Measurements from ENCODE around the gene EXOC7.
"Not testable (repeated sequence)": the region's sequence is repeated elsewhere in the genome, so short reads cannot be mapped to it uniquely, and the experiment has no call there.

The EXOC7 gene

GRCh38 chr17:76086384-76086783 lies 17.2 kb downstream of the EXOC7 start:
- DNase-seq (ENCODE audit: low spot score), result no peak

GRCh38 chr17:76085731-76086366 lies 17.7 kb downstream of the EXOC7 start:
- no peak for DNase-seq (ENCODE audit: low spot score)

- no peak for DNase-seq (ENCODE audit: low spot score)
These were observed 18.4 kb downstream of the EXOC7 start for GRCh38 chr17:76085066-76085730.

GRCh38 chr17:76083536-76084182 lies 19.9 kb downstream of the EXOC7 start:
- no peak for DNase-seq (ENCODE audit: low spot score)

- DNase-seq (ENCODE audit: low spot score), result no peak
These were observed 21.0 kb downstream of the EXOC7 start for GRCh38 chr17:76082326-76083251.

- DNase-seq (ENCODE audit: low spot score), result no peak
These were observed 22.0 kb downstream of the EXOC7 start for GRCh38 chr17:76081295-76082210.

GRCh38 chr17:76080768-76081287 lies 22.8 kb downstream of the EXOC7 start:
- no peak for DNase-seq (ENCODE audit: low spot score)

- no peak for DNase-seq (ENCODE audit: low spot score)
These were observed 23.4 kb downstream of the EXOC7 start for GRCh38 chr17:76079956-76080767.

- DNase-seq (ENCODE audit: low spot score), result no peak
These were observed 24.0 kb downstream of the EXOC7 start for GRCh38 chr17:76079535-76079955.

GRCh38 chr17:76078860-76079534 lies 24.6 kb downstream of the EXOC7 start, which contains the start of gene ZACN:
Gene ZACN (plus strand): TSS chr17:76079182. CDS start chr17:76079265, 83 bp downstream.
- DNase-seq (ENCODE audit: low spot score), result no peak

- not testable (repeated sequence) for DNase-seq (ENCODE audit: low spot score)
These were observed 25.2 kb downstream of the EXOC7 start for GRCh38 chr17:76078370-76078769.

- DNase-seq (ENCODE audit: low spot score), result no peak
These were observed 25.9 kb downstream of the EXOC7 start for GRCh38 chr17:76077584-76078110.

- DNase-seq (ENCODE audit: low spot score), result no peak
These were observed 26.6 kb downstream of the EXOC7 start for GRCh38 chr17:76076765-76077583.

- DNase-seq (ENCODE audit: low spot score), result no peak
These were observed 27.3 kb downstream of the EXOC7 start for GRCh38 chr17:76076146-76076764.

GRCh38 chr17:76075364-76076145 lies 28.0 kb downstream of the EXOC7 start:
- DNase-seq (ENCODE audit: low spot score), result no peak

GRCh38 chr17:76074390-76075363 lies 28.9 kb downstream of the EXOC7 start, which contains the start of gene GALR2:
Gene GALR2 (plus strand): TSS chr17:76074781. CDS start chr17:76074884, 103 bp downstream.
- DNase-seq (ENCODE audit: low spot score), result no peak
